GM18520 (cell line): ENCODE results near the gene CCDC150.
"Not testable (repeated sequence)": the region's sequence is repeated elsewhere in the genome, so short reads cannot be mapped to it uniquely, and the experiment has no call there.

ENCODE experiments used
- ATAC-seq: cut with Tn5 transposase; IDR thresholded peaks from one replicate; pipeline ENCODE4 v1.9.1; 2021; ENCODE audit not compliant: unreplicated experiment

The CCDC150 gene

GRCh38 chr2:196630531-196630930 lies 9.0 kb upstream of the CCDC150 start:
- no peak for ATAC-seq

- ATAC-seq, result no peak
Measured at GRCh38 chr2:196635156-196635555, 4.4 kb upstream of the CCDC150 start.

GRCh38 chr2:196638765-196639164 lies 750 bp upstream of the CCDC150 start:
- ATAC-seq, result no peak

- ATAC-seq, result no peak
Measured at GRCh38 chr2:196640031-196640548, 575 bp downstream of the CCDC150 start.

- ATAC-seq, result no peak
Measured at GRCh38 chr2:196649202-196649601, 9.7 kb downstream of the CCDC150 start.

GRCh38 chr2:196651387-196652094 lies 12.0 kb downstream of the CCDC150 start:
- ATAC-seq, result no peak

GRCh38 chr2:196652869-196653268 lies 13.4 kb downstream of the CCDC150 start:
- ATAC-seq, result no peak

GRCh38 chr2:196653843-196654242 lies 14.3 kb downstream of the CCDC150 start:
- no peak for ATAC-seq

GRCh38 chr2:196655761-196656160 lies 16.2 kb downstream of the CCDC150 start:
- no peak for ATAC-seq

- no peak for ATAC-seq
Measured at GRCh38 chr2:196657333-196657732, 17.8 kb downstream of the CCDC150 start.

- ATAC-seq, result no peak
Measured at GRCh38 chr2:196659844-196660243, 20.3 kb downstream of the CCDC150 start.

- ATAC-seq, result no peak
Measured at GRCh38 chr2:196660244-196660643, 20.7 kb downstream of the CCDC150 start.

- ATAC-seq, result no peak
Measured at GRCh38 chr2:196670342-196670741, 30.8 kb downstream of the CCDC150 start.

- no peak for ATAC-seq
Measured at GRCh38 chr2:196675963-196676362, 36.4 kb downstream of the CCDC150 start.

- ATAC-seq, result no peak
Measured at GRCh38 chr2:196677404-196677803, 37.9 kb downstream of the CCDC150 start.

- no peak for ATAC-seq
Measured at GRCh38 chr2:196679368-196679767, 39.9 kb downstream of the CCDC150 start.

- no peak for ATAC-seq
Measured at GRCh38 chr2:196681510-196681909, 42.0 kb downstream of the CCDC150 start.

- no peak for ATAC-seq
Measured at GRCh38 chr2:196685792-196686191, 46.3 kb downstream of the CCDC150 start.

- not testable (repeated sequence) for ATAC-seq
Measured at GRCh38 chr2:196686737-196687136, 47.2 kb downstream of the CCDC150 start.

- no peak for ATAC-seq
Measured at GRCh38 chr2:196696423-196697079, 57.0 kb downstream of the CCDC150 start.

- ATAC-seq, result no peak
Measured at GRCh38 chr2:196697825-196698224, 58.3 kb downstream of the CCDC150 start.

GRCh38 chr2:196702641-196703040 lies 63.1 kb downstream of the CCDC150 start:
- ATAC-seq, result no peak
